H1 (cell line): ENCODE measurements around the gene STARD13. TPM values are rescaled to one million over a fixed set of nuclear protein-coding genes. Genes with fewer than 3 reads are reported as not detected.

Source experiments
- ASH2L ChIP-seq: fragments of 200-600, 300-600 bp; sonication (generic); IDR thresholded peaks from one replicate; pipeline ENCODE4 v1.7.1; 2017; ENCODE audit warnings: low read length
- CHD7 ChIP-seq: fragments of 300-600 bp; sonication (generic); IDR thresholded peaks from 2 replicates; pipeline ENCODE4 v1.7.1; 2012; ENCODE audit warnings: low read length, moderate library complexity, mild to moderate bottlenecking, inconsistent platforms; ENCODE audit not compliant: insufficient replicate concordance
- CREB1 ChIP-seq: IDR thresholded peaks from 2 replicates; pipeline ENCODE4 v1.6.1; 2012; ENCODE audit warnings: inconsistent platforms
- HDAC6 ChIP-seq: IDR thresholded peaks from one replicate; pipeline ENCODE4 v1.7.1; 2012; ENCODE audit warnings: low read depth, mild to moderate bottlenecking, inconsistent platforms, low read length, moderate library complexity
- RBBP5 ChIP-seq: IDR thresholded peaks from 2 replicates; pipeline ENCODE4 v1.7.1; 2012; ENCODE audit warnings: low read depth, mild to moderate bottlenecking, inconsistent platforms, low read length, moderate library complexity, borderline replicate concordance
- SIN3A ChIP-seq, 2 experiments: IDR thresholded peaks in 1 of 2; conservative IDR thresholded peaks in 1 of 2; 2 replicates each; pipeline ENCODE4 v1.6.1; 2011 to 2012; ENCODE audit warnings: low read length in 2 of 2, improper control_type of control experiment in 1 of 2, low read depth in 1 of 2, mild to moderate bottlenecking in 1 of 2
- SP2 ChIP-seq: IDR thresholded peaks from 2 replicates; pipeline ENCODE4 v1.6.1; 2012; ENCODE audit warnings: mild to moderate bottlenecking, low read length, inconsistent platforms
- TAF1 ChIP-seq: IDR thresholded peaks from 2 replicates; pipeline ENCODE4 v1.6.1; 2011; ENCODE audit warnings: mild to moderate bottlenecking, low read depth, low read length
- polyA plus RNA-seq, 7 experiments: library from polyadenylated mRNA; depleted of rRNA in 3 of 7; stranded (reverse) in 5 of 7; unstranded in 2 of 7; fragments of >200 nt in 5 of 7; fragments of 200-250 nt in 2 of 7; gene quantifications; 1 replicate in 5 of 7; 2 replicates in 1 of 7; 4 replicates in 1 of 7; pipeline versions ENCODE4 v1.2.1 to v1.2.3, GENCODE V29; 2011 to 2013; ENCODE audit warnings: missing spikeins in 2 of 7, mixed read lengths in 2 of 7
- total RNA-seq: library from RNA; stranded (reverse); fragmentation: NEBNext Ultra II Directional; extraction: Animal tissue kit (Norgen Biotek cat#: 25700); gene quantifications from 2 replicates; pipeline ENCODE4 v1.2.1, GENCODE V29; 2021

The STARD13 gene
- total and polyA plus RNA-seq, 2 of the 8 experiments (the other 6 are each of a cell fraction or from before 2014, with no cell fraction given), result 0.82 to 2.9 TPM

- TF ChIP-seq CHD7, result no peak
- TF ChIP-seq CREB1, result no peak
- TF ChIP-seq SP2, result no peak
- TF ChIP-seq HDAC6, result no peak
- no peak for TF ChIP-seq RBBP5
- TF ChIP-seq TAF1, result no peak
- TF ChIP-seq ASH2L, result no peak
- TF ChIP-seq SIN3A (conservative IDR thresholded peaks at IDR 0.05 in 1 of 2, IDR thresholded peaks at IDR 0.05 in 1 of 2; ENCODE audit: low read depth in 1 of 2, low read length in 2 of 2), result no peak
Measured at GRCh38 chr13:33236021-33236420, 49.5 kb downstream of the STARD13 start (continued).
